ENCODE results near the gene FA2H. TPM values are rescaled to one million over a fixed set of nuclear protein-coding genes. Genes with fewer than 3 reads are reported as not detected.
A peak's percentile ranks its signal among the peaks of the same experiment; 100 is the strongest.

FA2H gene
- total RNA-seq, 1 donor from 2014 or later = 0.32 TPM

GRCh38 chr16:74749291-74750055, 25.1 kb downstream of the FA2H start:
- no peak for ATAC-seq
- intact Hi-C loops (cut with DNase I) = no loop called here
- no peak for DNase-seq (ENCODE audit: missing footprints)

GRCh38 chr16:74748616-74749026, 26.0 kb downstream of the FA2H start:
- intact Hi-C loops (cut with DNase I) = no loop called here
- ATAC-seq = no peak
- DNase-seq (ENCODE audit: missing footprints) = no peak

- no peak for ATAC-seq
- DNase-seq (ENCODE audit: missing footprints) = no peak
- intact Hi-C loops (cut with DNase I) = no loop called here
Measured at GRCh38 chr16:74747716-74748615, 26.7 kb downstream of the FA2H start.

GRCh38 chr16:74745926-74746325, 28.7 kb downstream of the FA2H start:
- DNase-seq (ENCODE audit: missing footprints) (no peak), ATAC-seq (no peak)
- intact Hi-C loops (cut with DNase I) = no loop called here

- no peak for DNase-seq (ENCODE audit: missing footprints)
- intact Hi-C loops (cut with DNase I) = no loop called here
- ATAC-seq = no peak
Measured at GRCh38 chr16:74745109-74745615, 29.5 kb downstream of the FA2H start.

GRCh38 chr16:74744566-74744965, 30.1 kb downstream of the FA2H start:
- no peak for ATAC-seq
- DNase-seq (ENCODE audit: missing footprints) = no peak
- intact Hi-C loops (cut with DNase I) = no loop called here

GRCh38 chr16:74743668-74744299, 30.8 kb downstream of the FA2H start:
- ATAC-seq (no peak), DNase-seq (ENCODE audit: missing footprints) (no peak)
- intact Hi-C loops (cut with DNase I) = no loop called here

GRCh38 chr16:74743045-74743667, 31.5 kb downstream of the FA2H start:
- DNase-seq (ENCODE audit: missing footprints) (no peak), ATAC-seq (no peak)
- intact Hi-C loops (cut with DNase I) = no loop called here

- intact Hi-C loops (cut with DNase I) = no loop called here
- ATAC-seq = no peak
Measured at GRCh38 chr16:74742051-74742481, 32.6 kb downstream of the FA2H start.

GRCh38 chr16:74740795-74741304, 33.8 kb downstream of the FA2H start:
- ATAC-seq = peak; percentile 23
- no peak for DNase-seq (ENCODE audit: missing footprints)
- intact Hi-C loops (cut with DNase I) = no loop called here

More at GRCh38 chr16:74742051-74742481, 32.6 kb downstream of the FA2H start:
- no peak for DNase-seq (ENCODE audit: missing footprints)

- DNase-seq (ENCODE audit: missing footprints) (no peak), ATAC-seq (no peak)
- intact Hi-C loops (cut with DNase I) = no loop called here
Measured at GRCh38 chr16:74739275-74739674, 35.3 kb downstream of the FA2H start.

GRCh38 chr16:74738816-74739215, 35.8 kb downstream of the FA2H start:
- no peak for DNase-seq (ENCODE audit: missing footprints)

GRCh38 chr16:74738113-74738541, 36.5 kb downstream of the FA2H start:
- intact Hi-C loops (cut with DNase I) = no loop called here
- no peak for ATAC-seq
- no peak for DNase-seq (ENCODE audit: missing footprints)

More at GRCh38 chr16:74738816-74739215, 35.8 kb downstream of the FA2H start:
- intact Hi-C loops (cut with DNase I) = no loop called here
- ATAC-seq = no peak

GRCh38 chr16:74737521-74737920, 37.1 kb downstream of the FA2H start:
- no peak for DNase-seq (ENCODE audit: missing footprints)
- ATAC-seq = no peak
- intact Hi-C loops (cut with DNase I) = no loop called here

- intact Hi-C loops (cut with DNase I) = no loop called here
- ATAC-seq (no peak), DNase-seq (ENCODE audit: missing footprints) (no peak)
Measured at GRCh38 chr16:74736531-74737157, 38.0 kb downstream of the FA2H start.

GRCh38 chr16:74735554-74735953, 39.1 kb downstream of the FA2H start:
- DNase-seq (ENCODE audit: missing footprints) (no peak), ATAC-seq (no peak)
- intact Hi-C loops (cut with DNase I) = no loop called here

GRCh38 chr16:74735162-74735452, 39.5 kb downstream of the FA2H start:
- DNase-seq (ENCODE audit: missing footprints) = no peak
- ATAC-seq = no peak
- intact Hi-C loops (cut with DNase I) = no loop called here

Data from Right ventricle myocardium inferior (tissue), 1 donor.